Sigmoid colon (tissue), 4 donors: ENCODE results near the gene LAS1L.

Source experiments
- CTCF ChIP-seq, 4 experiments: fragments of 450-650 bp in 3 of 4; fragments of 200-600 bp in 1 of 4; IDR thresholded peaks; one replicate each; pipeline ENCODE4 v1.5.1; 2016 to 2019; ENCODE audit warnings: antibody characterized with exemption in 4 of 4, mild to moderate bottlenecking in 3 of 4, moderate library complexity in 2 of 4
- EP300 ChIP-seq, 4 donors: sonication (generic); formaldehyde crosslinking; IDR thresholded peaks; one replicate each; pipeline ENCODE4 v1.6.1; 2017; ENCODE audit warnings: antibody characterized with exemption in 4 of 4
- POLR2AphosphoS5 ChIP-seq, 4 donors: sonication (generic); formaldehyde crosslinking; IDR thresholded peaks; one replicate each; pipeline ENCODE4 v1.6.1; 2017; ENCODE audit warnings: antibody characterized with exemption in 4 of 4

- TF ChIP-seq CTCF (IDR thresholded peaks at IDR 0.05) (no peak), POLR2AphosphoS5 (IDR thresholded peaks at IDR 0.05) (no peak), EP300 (IDR thresholded peaks at IDR 0.05) (no peak)
These were observed 2.6 kb upstream of the LAS1L start for GRCh38 chrX:65537229-65537628.
